ENCODE results near the gene ARMH4. TPM values are rescaled to one million over a fixed set of nuclear protein-coding genes. Genes with fewer than 3 reads are reported as not detected.

Gene ARMH4, protein sequence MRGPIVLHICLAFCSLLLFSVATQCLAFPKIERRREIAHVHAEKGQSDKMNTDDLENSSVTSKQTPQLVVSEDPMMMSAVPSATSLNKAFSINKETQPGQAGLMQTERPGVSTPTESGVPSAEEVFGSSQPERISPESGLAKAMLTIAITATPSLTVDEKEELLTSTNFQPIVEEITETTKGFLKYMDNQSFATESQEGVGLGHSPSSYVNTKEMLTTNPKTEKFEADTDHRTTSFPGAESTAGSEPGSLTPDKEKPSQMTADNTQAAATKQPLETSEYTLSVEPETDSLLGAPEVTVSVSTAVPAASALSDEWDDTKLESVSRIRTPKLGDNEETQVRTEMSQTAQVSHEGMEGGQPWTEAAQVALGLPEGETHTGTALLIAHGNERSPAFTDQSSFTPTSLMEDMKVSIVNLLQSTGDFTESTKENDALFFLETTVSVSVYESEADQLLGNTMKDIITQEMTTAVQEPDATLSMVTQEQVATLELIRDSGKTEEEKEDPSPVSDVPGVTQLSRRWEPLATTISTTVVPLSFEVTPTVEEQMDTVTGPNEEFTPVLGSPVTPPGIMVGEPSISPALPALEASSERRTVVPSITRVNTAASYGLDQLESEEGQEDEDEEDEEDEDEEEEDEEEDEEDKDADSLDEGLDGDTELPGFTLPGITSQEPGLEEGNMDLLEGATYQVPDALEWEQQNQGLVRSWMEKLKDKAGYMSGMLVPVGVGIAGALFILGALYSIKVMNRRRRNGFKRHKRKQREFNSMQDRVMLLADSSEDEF
- total RNA-seq (2014; rRNA removed; shearing (Covaris generic)): 1.5 and 1.9 TPM in 2 replicates
- polyA plus RNA-seq (2015; cell fraction: cytosol; rRNA removed): 1.0 and 1.1 TPM in 2 replicates
- polyA plus RNA-seq (2015; cell fraction: nucleus; rRNA removed): 1.2 and 1.3 TPM in 2 replicates

DNA sequence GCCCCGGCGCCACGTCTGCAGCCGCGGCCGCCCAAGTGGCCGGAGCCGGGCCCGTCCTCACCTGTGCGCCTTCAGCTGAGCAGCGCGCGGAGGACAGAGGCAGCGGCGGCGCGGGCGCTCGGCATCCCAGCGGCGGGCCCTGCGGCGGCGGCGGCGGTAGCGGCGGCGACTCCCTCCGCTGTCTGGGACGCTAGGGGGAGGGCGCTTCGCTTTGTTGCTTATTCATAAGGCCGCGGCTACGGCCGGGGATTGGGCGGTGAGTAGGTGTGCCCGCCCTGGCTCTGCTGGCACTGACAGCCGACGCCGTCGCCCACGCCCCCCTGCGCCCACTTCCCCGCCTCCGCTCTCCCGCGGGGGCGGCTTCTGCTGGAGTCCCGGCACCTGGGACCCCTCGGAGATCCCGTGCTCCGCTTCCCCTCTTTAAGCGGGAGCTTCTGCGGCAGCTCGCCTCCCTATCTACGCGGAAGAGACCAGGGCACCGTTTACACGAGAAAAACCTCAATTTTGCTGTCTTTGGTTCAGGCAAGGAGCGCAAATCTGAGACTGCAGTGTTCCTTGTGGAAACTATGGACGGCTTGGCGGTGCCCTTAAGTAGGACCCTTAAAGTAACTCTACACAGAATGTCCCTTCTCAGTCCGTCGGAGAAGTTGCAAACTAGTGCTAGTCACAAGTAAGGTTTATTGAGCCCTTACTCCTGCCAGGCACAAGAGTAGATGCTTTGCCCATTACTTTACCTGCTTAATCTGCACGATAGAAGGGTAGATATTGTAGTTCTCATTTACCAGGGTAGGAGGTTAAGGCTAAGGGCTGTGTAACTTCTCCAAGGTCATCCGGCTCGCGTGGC, at the start of gene ARMH4:
Gene ARMH4 (minus strand): TSS at position 200 of the 844 bp plus-strand sequence. CDS start 12,855 bp downstream, outside the sequence.
- peak; percentile 77 for DNase-seq (ENCODE audit: low read depth)

DNA sequence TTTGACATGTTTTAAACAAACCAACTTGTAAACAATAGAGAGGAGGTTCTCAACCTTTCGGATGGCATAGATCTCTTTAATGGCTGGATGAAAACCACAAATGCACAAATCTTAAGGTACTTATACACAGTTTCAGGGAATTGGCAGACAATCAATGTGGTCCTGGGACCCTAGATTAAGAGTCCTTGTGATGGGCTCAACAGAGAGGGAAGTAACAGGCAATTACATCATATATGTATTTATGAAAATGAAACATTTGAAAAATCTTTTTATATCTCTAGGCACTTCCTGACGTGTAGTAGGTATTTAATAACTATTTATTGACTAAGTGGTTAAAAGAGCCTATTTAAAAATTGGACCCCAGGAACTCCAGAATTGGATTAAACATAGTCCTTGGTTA, 48.8 kb upstream of the ARMH4 start:
- no peak for DNase-seq (ENCODE audit: low read depth)

DNA sequence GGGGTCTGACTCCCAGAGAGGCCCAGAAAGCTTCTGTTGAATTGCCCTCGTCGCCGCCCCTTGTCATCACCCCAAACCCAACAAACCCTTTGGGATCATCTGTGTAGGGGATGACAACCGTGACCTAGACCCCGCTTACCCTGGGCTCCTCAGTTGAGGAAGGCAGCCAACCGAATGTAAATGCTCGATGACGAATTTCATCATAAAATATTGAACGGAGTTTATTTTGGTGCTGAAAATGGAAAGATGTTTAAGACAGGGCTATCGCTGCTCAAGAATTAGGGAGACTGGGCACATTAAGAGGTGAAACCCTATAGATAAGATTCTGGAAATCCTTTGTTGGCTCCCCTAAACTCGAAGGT, 48.4 kb upstream of the ARMH4 start:
- DNase-seq (ENCODE audit: low read depth): no peak

DNA sequence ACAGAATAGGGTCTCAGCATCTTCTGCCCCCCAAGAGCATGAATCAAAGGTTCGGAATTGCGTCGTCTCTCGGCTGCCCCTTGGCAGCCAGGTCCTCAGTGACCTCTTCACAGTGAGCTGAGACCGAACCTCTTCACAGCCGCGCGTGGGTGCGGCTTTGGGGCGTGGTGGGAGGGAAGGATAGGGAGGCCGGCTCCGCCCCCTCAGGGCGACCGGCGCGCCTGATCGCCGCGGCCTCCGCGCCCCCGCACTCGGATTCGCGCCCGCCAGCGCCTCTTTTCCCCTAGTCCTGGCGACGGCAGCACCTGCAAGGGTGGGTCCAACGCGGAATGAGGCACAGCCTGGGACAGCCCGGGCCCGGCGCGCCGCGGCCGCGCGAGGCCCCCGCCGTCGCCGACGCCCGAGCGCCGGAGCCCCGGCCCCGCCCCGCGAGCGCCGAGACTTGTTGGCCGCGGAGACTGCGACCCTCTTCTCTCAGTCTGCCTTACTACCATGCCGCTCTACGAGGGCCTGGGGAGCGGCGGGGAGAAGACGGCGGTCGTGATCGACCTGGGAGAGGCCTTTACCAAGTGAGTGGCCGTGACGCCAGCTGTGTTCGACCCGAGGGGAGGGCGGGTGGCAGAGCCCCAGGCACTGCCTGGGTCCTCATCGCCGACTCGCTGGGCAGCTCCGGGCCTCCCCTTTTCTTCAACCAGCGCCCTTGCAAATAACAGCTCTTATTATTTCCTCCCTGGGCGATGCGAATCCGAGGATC, 47.9 kb upstream of the ARMH4 start, which contains the start of gene ACTR10:
Gene ACTR10 (plus strand): TSS at position 424 of the 754 bp plus-strand sequence. CDS start 69 bp downstream, at position 493.
- DNase-seq (ENCODE audit: low read depth): peak; percentile 86

DNA sequence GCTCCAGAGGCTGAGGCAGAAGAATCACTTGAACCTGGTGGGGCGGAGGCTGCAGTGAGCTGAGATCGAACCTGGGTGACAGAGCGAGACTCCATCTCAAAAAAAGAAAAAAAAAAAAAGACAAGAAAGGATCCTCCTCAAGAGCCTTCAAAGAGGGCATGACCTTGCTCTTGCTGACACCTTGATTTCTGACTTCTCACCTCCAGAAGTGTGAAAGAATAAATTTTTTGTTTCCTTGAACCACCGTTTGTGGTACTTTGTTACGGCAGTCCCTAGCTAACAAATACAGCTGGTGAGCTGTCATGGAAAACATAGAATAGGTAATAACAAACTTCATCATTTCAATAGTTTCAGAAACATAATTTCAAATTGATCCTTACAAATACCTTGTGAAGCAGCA, 46.1 kb upstream of the ARMH4 start:
- no peak for DNase-seq (ENCODE audit: low read depth)

DNA sequence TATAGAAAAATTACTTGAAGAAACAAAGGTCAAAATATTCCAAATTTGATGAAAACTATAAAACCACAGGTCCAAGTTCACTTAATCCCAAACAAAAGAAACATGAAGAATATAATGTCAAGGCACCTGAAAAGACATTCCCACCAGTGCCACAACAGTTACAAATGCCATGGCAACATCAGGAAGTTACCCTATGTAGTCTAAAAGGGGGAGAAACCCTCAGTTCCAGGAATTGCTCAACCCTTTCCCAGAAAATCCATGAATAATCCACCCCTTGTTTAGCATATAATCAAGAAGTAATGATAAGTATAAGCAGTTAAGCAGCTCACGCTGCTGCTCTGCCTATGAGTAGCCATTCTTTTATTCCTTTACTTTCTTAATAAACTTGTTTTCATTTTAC, 44.2 kb upstream of the ARMH4 start:
- DNase-seq (ENCODE audit: low read depth): no peak

DNA sequence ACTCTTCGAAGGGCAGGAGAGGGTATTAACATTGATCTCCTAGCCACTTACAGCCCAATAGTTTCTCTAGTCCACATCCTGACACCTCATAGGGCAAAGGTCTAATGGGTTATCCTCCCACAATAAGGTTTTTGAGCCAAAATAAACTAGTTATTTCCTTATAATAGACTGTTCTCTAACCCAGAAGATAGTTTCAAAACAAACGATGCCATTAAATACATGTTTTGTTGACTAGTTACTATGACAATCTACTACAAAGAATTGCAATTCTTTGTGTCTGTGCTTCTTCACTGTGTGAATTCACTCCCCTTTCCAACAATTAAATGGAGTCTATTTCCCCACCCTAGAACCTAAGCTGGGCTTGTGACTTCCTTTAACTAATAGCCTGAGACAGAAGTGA, 41.5 kb upstream of the ARMH4 start:
- DNase-seq (ENCODE audit: low read depth): no peak

DNA sequence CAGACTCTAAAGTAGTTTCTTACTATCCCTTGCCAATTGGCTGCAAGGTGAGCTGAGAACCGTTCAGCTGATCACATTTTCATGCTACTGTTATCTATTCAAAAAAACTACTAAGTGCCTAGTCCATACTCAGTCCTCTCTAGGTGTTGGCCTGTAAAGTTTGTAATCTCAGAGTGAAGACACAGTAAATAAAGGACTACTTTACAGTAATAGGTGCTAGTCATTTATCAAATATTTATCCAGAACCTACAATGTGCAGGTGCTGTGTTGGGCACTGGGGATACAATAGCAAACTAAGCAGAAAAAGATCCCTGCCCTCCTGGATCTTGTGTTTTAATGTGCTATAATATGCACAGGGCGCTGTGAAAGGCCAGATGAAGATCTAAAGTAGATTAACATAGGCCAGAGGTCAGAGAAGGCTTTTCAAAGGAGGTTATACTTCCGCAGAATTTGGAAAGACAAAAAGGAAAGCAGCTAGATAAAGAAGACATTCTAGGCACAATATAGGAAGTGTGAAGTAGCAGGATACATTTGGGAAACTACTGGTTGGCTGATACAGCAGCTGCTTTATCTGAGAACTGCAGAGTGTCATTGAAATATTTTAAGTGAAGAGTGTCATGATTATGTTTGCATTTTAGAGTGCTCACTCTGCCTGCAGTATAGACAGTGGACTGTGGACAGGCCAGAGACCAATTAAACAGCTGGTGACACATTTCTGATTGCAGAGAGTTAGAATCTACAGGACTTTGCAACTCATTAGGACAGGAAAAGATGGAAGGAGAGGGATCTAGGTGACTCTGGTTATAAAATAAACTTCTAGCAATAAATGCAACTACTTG, 40.0 kb upstream of the ARMH4 start:
- DNase-seq (ENCODE audit: low read depth): no peak

DNA sequence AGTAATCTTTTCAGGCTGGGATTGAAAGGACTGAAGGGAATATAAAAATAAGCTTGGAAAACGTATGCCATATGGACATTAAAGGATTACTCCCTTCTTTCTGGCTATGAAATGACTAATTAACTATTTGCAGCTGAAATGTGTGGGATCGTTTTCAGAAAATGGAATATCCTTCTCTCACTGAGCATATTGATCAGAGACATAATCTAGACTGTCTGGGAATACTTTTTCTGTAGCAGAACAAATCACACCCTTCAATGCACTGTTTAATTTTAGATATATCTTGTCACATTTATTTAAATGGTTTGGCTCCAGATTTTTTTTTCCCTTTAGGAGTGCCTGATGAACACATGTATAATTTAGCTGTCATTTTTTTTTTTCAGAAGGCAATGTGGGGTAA, 37.2 kb upstream of the ARMH4 start:
- DNase-seq (ENCODE audit: low read depth): no peak

DNA sequence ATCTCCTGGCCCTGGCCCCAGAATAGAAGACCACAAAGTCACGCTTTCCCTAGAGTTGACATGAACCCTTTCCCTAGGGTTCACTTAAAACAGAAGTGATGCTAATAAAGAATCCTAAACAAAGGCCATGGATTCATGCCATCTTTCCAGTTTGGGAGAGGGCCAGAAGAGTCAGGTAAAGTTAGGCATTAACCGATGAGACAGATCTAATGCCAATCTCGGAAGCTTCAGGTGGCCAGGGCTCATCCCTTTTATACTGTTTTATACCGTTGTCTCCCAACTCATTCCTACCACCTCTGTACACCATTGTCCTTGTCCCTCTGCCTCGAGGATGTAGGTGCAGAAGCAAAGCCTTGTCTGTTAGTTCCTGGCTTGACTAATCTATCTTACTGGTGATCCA, 25.1 kb upstream of the ARMH4 start:
- no peak for DNase-seq (ENCODE audit: low read depth)

DNA sequence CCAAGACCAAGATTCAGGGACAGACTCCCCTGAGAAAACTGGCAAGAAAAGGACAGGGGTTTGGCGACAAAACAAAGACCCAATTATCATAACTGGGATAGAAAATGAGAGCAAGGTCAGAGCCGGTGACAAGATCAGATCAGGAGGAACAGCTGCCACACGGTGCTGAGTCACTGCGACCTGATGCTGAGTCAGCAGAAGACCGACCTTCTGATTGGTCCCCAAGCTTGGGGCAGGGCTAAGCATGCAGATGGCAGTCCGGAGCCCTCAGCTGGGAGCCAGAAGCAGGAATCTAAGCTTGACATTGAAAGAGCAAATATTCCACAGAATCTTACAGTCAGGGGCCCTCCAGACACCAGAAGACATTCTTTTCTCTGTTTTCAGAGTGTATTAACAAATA, 19.1 kb upstream of the ARMH4 start:
- peak; percentile 88 for DNase-seq (ENCODE audit: low read depth)

DNA sequence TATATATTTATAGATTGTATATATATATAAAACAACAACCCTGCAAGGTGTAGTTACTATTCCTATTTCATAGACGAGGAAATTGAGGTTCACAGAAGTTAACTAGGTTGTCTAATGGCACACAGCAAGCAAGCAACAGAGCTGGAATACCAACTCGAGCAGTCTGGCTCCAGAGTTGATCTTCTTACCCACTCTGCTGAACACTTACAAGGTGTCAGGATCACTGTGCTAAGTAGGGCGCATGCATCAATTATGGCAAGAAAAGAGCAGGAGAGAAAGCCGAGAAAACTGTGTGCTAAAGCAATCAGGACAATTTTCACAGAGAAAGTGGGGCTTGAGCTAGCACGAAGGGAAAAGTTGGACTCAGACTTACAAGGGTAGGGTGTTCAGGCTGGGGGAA, 15.9 kb upstream of the ARMH4 start:
- no peak for DNase-seq (ENCODE audit: low read depth)

DNA sequence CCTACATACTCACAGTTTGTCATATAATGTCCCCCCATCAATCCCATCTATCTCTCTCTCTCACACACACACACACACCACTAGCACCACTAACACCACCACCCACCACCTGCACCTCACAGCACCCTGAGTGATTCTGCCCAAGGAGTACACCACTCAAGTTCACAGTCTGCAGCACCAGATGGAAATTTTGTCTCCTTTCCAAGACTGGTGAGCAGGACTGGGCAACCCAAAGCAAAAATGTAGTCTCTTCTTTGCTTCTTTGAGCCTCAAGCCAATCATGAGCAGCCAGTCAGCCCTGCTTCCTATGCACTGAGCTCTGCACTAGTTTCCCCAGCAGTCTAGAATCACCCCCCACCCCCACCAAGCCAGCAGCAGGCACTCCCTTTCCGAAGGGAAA, 15.0 kb upstream of the ARMH4 start:
- no peak for DNase-seq (ENCODE audit: low read depth)

DNA sequence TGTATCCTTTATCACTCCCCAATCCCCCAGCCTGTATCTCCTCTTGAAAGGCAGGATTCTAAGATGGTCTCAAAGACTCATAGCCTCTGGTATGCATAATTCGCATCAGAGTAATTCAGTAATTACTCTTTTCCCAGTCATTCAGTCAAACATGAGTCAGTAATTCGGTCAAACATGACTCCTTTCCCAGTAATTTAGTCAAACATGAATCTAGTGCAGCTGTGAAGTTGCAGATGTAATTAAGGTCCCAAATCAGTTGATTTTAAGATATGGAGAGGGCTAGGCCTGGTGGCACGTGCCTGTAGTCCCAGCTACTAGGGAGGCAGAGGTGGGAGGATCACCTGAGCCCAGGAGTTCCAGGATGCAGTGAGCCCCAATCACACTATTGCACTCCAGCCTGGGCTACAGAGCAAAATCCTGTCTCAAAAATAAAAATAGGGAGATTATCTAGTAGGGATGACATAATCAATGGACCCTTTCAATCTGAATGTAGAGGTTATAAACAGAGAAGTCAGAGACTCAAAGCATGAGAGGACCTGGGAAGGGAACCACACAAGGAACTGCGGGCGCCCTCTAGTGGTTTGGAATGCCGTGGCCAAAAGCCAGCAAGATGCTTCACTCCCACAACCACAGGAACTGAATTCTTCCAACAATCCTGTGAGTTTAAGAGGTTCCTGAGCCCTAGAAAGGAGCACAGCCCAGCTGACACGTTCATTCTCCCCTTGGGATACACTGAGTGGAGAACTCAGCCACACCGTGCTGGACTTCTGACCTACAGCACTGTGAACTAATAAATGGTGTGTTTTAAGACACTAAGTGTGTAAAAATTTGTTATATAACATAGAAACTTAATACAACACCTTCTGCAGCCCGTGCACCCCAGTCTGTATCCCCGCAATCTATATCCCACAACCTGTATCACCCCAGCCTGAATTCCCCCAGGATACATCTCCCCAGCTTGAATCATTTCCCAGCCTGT, 14.3 kb upstream of the ARMH4 start:
- peak; percentile 82 for DNase-seq (ENCODE audit: low read depth)

DNA sequence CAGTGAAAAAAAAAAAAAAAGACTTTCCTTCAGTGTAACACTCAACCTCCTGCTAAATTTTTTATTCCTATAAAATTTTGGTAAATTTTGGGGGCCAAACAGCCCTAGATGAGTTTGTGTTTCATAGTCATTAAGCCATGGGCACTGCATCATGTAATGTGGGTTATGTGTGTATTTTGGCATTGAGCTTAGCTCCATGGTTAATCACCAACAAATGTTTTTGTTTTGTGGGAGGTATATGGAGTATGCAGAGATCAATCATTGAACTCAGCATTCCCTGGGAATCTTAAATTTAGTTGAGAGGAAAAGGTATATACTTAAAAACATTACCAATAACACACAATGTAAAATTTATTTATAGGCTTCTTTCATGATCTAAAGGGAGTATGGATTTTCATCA, 8.5 kb upstream of the ARMH4 start:
- DNase-seq (ENCODE audit: low read depth): no peak

DNA sequence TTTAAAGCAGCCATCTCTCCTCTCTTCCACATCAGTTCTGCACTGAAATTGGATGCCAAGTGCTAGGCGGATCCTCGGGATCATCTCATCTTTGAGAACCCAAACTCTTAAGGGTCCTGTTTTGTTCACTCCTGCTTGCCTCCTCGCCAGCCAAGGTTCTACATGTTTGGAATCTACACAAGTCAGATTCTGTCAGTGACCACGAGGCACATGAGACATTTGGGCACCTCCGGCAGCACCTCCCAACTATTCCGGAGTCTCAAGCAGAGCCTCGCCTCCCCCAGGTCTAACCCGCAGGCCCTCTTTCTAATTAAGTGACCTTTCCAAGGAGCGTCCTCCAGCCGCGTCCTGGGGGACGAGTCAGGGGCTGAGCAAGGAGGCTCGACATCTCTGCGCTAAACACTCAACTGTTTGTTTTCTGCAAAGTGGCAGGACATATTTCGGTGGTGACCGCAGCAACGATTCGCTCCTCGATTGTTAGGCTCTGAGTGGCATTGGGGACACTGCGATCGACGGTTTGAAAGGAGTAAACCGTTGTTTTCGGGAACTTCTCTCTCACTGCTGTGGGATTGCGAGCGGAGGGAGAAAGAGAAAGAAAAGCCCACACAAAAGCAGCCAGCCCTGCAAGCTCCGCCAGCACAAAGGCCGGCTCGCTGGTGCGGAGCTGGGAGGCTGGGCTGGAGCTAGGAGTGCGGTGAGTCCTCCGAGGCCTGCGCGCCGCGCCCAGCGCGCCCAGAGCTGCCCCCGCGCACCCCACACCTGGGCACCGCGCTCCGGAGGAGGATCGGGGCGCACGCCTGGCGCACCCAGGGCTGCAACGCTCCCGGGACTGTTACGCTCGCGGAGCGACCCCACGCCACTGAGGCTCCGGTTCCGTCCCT, 640 bp downstream of the ARMH4 start:
- peak; percentile 8 for DNase-seq (ENCODE audit: low read depth)

DNA sequence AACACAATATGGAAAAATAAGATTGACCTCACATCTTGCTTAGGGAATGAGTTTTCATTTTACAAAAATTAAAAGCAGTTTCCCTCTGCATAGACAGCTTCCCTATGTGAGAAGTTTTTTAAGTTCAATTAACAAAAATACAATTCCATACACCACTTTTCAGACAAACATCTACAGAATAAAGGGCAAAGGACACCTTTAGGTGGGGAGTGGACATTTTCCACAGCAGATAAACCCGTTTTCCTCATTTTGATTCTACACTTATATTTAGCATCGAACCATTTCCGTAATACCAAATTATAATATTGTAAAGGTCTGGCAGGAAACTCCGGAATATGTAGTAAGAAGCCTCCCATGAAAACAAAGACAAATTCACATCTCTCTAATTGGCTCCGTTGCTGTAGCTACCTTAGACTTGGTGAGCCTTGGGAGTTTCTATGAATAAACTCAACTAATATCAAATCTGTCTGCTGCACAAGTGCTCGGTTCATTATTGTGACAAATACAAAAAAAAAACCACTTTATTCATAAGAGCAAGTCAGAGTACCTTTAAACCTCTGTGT, 1.7 kb downstream of the ARMH4 start:
- no peak for DNase-seq (ENCODE audit: low read depth)
